ENCODE measurements around the gene KLHDC4. TPM values are rescaled to one million over a fixed set of nuclear protein-coding genes. Genes with fewer than 3 reads are reported as not detected.
A peak's percentile ranks its signal among the peaks of the same experiment; 100 is the strongest.

KLHDC4 gene
- total and polyA plus RNA-seq, 9 of the 15 experiments (the other 6 are each of a cell fraction or from before 2014, with no cell fraction given): 1.3 to 68.1 (median 32.8) TPM

GRCh38 chr16:87806641-87807546 is 41.1 kb upstream of the KLHDC4 start (continued):
- TF ChIP-seq HEY1 (CRISPR knock-in tag; IDR thresholded peaks at IDR 0.05; ENCODE audit: borderline replicate concordance) (no peak), SMARCE1 (IDR thresholded peaks at IDR 0.05) (0 out of 2 replicates have a peak, but pooled peaks have one; percentile 8), XRCC3 (IDR thresholded peaks at IDR 0.05) (no peak), SMAD3 (CRISPR knock-in tag; conservative IDR thresholded peaks at IDR 0.05) (peak; percentile 31; the same call in 1 of the 2 replicates), NFATC3 (IDR thresholded peaks at IDR 0.05) (no peak), SMARCA5 (IDR thresholded peaks at IDR 0.05) (no peak), ZNF699 (CRISPR knock-in tag; IDR thresholded peaks at IDR 0.05; ENCODE audit: insufficient replicate concordance) (no peak), PHF8 (IDR thresholded peaks at IDR 0.05; ENCODE audit: borderline replicate concordance, low read length) (peak; percentile 28; the same call in 1 of the 2 replicates), NCOA1 (IDR thresholded peaks at IDR 0.05; ENCODE audit: low read depth) (no peak; the same call in 1 of the 2 replicates), HNRNPUL1 (IDR thresholded peaks at IDR 0.05; ENCODE audit: low read length) (no peak), EZH2 (IDR thresholded peaks at IDR 0.05; ENCODE audit: borderline replicate concordance, low read depth, low read length) (no peak), EWSR1 (IDR thresholded peaks at IDR 0.05; ENCODE audit: borderline replicate concordance, low read depth, partially characterized antibody) (no peak), HNRNPL (IDR thresholded peaks at IDR 0.05; ENCODE audit: low read depth, low read length) (no peak), BMI1 (IDR thresholded peaks at IDR 0.05; ENCODE audit: low read length) (no peak), CBFB (CRISPR knock-in tag; IDR thresholded peaks at IDR 0.05) (no peak), ZNF134 (CRISPR knock-in tag; conservative IDR thresholded peaks at IDR 0.05) (0 out of 2 replicates have a peak, but pooled peaks have one; percentile 28), TFE3 (CRISPR knock-in tag; IDR thresholded peaks at IDR 0.05) (no peak), ZNF133 (CRISPR knock-in tag; IDR thresholded peaks at IDR 0.05) (no peak), PTBP1 (IDR thresholded peaks at IDR 0.05; ENCODE audit: low read depth, low read length) (no peak), ARID2 (IDR thresholded peaks at IDR 0.05) (no peak)
- TF ChIP-seq, protein P1, sequence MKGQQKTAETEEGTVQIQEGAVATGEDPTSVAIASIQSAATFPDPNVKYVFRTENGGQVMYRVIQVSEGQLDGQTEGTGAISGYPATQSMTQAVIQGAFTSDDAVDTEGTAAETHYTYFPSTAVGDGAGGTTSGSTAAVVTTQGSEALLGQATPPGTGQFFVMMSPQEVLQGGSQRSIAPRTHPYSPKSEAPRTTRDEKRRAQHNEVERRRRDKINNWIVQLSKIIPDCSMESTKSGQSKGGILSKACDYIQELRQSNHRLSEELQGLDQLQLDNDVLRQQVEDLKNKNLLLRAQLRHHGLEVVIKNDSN (CRISPR knock-in tag; IDR thresholded peaks at IDR 0.05): no peak
- TF ChIP-seq, protein P2, sequence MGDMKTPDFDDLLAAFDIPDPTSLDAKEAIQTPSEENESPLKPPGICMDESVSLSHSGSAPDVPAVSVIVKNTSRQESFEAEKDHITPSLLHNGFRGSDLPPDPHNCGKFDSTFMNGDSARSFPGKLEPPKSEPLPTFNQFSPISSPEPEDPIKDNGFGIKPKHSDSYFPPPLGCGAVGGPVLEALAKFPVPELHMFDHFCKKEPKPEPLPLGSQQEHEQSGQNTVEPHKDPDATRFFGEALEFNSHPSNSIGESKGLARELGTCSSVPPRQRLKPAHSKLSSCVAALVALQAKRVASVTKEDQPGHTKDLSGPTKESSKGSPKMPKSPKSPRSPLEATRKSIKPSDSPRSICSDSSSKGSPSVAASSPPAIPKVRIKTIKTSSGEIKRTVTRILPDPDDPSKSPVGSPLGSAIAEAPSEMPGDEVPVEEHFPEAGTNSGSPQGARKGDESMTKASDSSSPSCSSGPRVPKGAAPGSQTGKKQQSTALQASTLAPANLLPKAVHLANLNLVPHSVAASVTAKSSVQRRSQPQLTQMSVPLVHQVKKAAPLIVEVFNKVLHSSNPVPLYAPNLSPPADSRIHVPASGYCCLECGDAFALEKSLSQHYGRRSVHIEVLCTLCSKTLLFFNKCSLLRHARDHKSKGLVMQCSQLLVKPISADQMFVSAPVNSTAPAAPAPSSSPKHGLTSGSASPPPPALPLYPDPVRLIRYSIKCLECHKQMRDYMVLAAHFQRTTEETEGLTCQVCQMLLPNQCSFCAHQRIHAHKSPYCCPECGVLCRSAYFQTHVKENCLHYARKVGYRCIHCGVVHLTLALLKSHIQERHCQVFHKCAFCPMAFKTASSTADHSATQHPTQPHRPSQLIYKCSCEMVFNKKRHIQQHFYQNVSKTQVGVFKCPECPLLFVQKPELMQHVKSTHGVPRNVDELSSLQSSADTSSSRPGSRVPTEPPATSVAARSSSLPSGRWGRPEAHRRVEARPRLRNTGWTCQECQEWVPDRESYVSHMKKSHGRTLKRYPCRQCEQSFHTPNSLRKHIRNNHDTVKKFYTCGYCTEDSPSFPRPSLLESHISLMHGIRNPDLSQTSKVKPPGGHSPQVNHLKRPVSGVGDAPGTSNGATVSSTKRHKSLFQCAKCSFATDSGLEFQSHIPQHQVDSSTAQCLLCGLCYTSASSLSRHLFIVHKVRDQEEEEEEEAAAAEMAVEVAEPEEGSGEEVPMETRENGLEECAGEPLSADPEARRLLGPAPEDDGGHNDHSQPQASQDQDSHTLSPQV (IDR thresholded peaks at IDR 0.05): no peak; the same call in none of the 2 replicates
